ENCODE data around the gene MMEL1.
"Not testable (repeated sequence)": the region's sequence is repeated elsewhere in the genome, so short reads cannot be mapped to it uniquely, and the experiment has no call there.

The MMEL1 gene

GRCh38 chr1:2556277-2556677 lies 76.5 kb downstream of the MMEL1 start, which contains the start of gene TNFRSF14:
Gene TNFRSF14 (plus strand): TSS chr1:2556371. CDS start chr1:2556665, 294 bp downstream.
- Histone ChIP-seq H3K4me3 (ENCODE audit: insufficient read depth, low read depth, low read length) (no peak within 1 kb of the TSS), H3K4me1 (ENCODE audit: control insufficient read depth, insufficient read depth, low read length) (peaks cover 6% of the 10 kb centered on the region), H3K27me3 (ENCODE audit: control insufficient read depth, insufficient read depth, low read length, poor library complexity, severe bottlenecking) (no peaks in the 10 kb centered on the region), H3K27ac (ENCODE audit: insufficient read depth, low read depth, low read length, poor library complexity, severe bottlenecking) (no peak within 1 kb of the TSS), H3K36me3 (ENCODE audit: control insufficient read depth, insufficient read depth, low read length) (no peaks in the 10 kb centered on the region), H3K9me3 (ENCODE audit: control insufficient read depth, low read length) (no peaks in the 10 kb centered on the region)
- WGBS, 2 experiments: 44 to 51% methylated on average over 16 of the region's 16 CpGs

- 85 to 86% methylated on average over 26 of the region's 26 CpGs for WGBS, 2 experiments
- H3K27ac ChIP-seq (ENCODE audit: insufficient read depth, low read depth, low read length, poor library complexity, severe bottlenecking): no peak overlapping the region
- no peaks in the 10 kb centered on the region for H3K36me3 ChIP-seq (ENCODE audit: control insufficient read depth, insufficient read depth, low read length)
- H3K27me3 ChIP-seq (ENCODE audit: control insufficient read depth, insufficient read depth, low read length, poor library complexity, severe bottlenecking): no peaks in the 10 kb centered on the region
- H3K9me3 ChIP-seq (ENCODE audit: control insufficient read depth, low read length): no peaks in the 10 kb centered on the region
- no peak overlapping the region for H3K4me3 ChIP-seq (ENCODE audit: insufficient read depth, low read depth, low read length)
- peaks cover 6% of the 10 kb centered on the region for H3K4me1 ChIP-seq (ENCODE audit: control insufficient read depth, insufficient read depth, low read length)
These were observed 77.1 kb downstream of the MMEL1 start for GRCh38 chr1:2555634-2556276.

- no peak overlapping the region for H3K4me3 ChIP-seq (ENCODE audit: insufficient read depth, low read depth, low read length)
These were observed 78.0 kb downstream of the MMEL1 start for GRCh38 chr1:2554621-2555387.

GRCh38 chr1:2553871-2554620 lies 78.8 kb downstream of the MMEL1 start:
- WGBS, 2 experiments: 93 to 94% methylated on average over 30 of the region's 30 CpGs
- peaks cover 9% of the 10 kb centered on the region for H3K4me1 ChIP-seq (ENCODE audit: control insufficient read depth, insufficient read depth, low read length)
- H3K27ac ChIP-seq (ENCODE audit: insufficient read depth, low read depth, low read length, poor library complexity, severe bottlenecking): no peak overlapping the region
- no peaks in the 10 kb centered on the region for H3K27me3 ChIP-seq (ENCODE audit: control insufficient read depth, insufficient read depth, low read length, poor library complexity, severe bottlenecking)
- no peaks in the 10 kb centered on the region for H3K9me3 ChIP-seq (ENCODE audit: control insufficient read depth, low read length)
- no peaks in the 10 kb centered on the region for H3K36me3 ChIP-seq (ENCODE audit: control insufficient read depth, insufficient read depth, low read length)
- H3K4me3 ChIP-seq (ENCODE audit: insufficient read depth, low read depth, low read length): no peak overlapping the region

More at GRCh38 chr1:2554621-2555387, 78.0 kb downstream of the MMEL1 start:
- 86 to 87% methylated on average over 19 of the region's 19 CpGs for WGBS, 2 experiments
- H3K27me3 ChIP-seq (ENCODE audit: control insufficient read depth, insufficient read depth, low read length, poor library complexity, severe bottlenecking): no peaks in the 10 kb centered on the region
- no peaks in the 10 kb centered on the region for H3K9me3 ChIP-seq (ENCODE audit: control insufficient read depth, low read length)
- no peak overlapping the region for H3K27ac ChIP-seq (ENCODE audit: insufficient read depth, low read depth, low read length, poor library complexity, severe bottlenecking)
- peaks cover 6% of the 10 kb centered on the region for H3K4me1 ChIP-seq (ENCODE audit: control insufficient read depth, insufficient read depth, low read length)
- H3K36me3 ChIP-seq (ENCODE audit: control insufficient read depth, insufficient read depth, low read length): no peaks in the 10 kb centered on the region

- not testable (repeated sequence) for H3K4me3 ChIP-seq (ENCODE audit: insufficient read depth, low read depth, low read length); H3K27me3 ChIP-seq (ENCODE audit: control insufficient read depth, insufficient read depth, low read length, poor library complexity, severe bottlenecking); H3K27ac ChIP-seq (ENCODE audit: insufficient read depth, low read depth, low read length, poor library complexity, severe bottlenecking); H3K9me3 ChIP-seq (ENCODE audit: control insufficient read depth, low read length); H3K36me3 ChIP-seq (ENCODE audit: control insufficient read depth, insufficient read depth, low read length)
- 68 to 74% methylated on average over 7 of the region's 9 CpGs for WGBS, 2 experiments
- peaks cover 18% of the 10 kb centered on the region for H3K4me1 ChIP-seq (ENCODE audit: control insufficient read depth, insufficient read depth, low read length)
These were observed 79.7 kb downstream of the MMEL1 start for GRCh38 chr1:2553076-2553475.

- Histone ChIP-seq H3K9me3 (ENCODE audit: control insufficient read depth, low read length) (no peaks in the 10 kb centered on the region), H3K36me3 (ENCODE audit: control insufficient read depth, insufficient read depth, low read length) (no peaks in the 10 kb centered on the region), H3K4me3 (ENCODE audit: insufficient read depth, low read depth, low read length) (no peak overlapping the region), H3K4me1 (ENCODE audit: control insufficient read depth, insufficient read depth, low read length) (peaks cover 26% of the 10 kb centered on the region), H3K27me3 (ENCODE audit: control insufficient read depth, insufficient read depth, low read length, poor library complexity, severe bottlenecking) (no peaks in the 10 kb centered on the region), H3K27ac (ENCODE audit: insufficient read depth, low read depth, low read length, poor library complexity, severe bottlenecking) (no peak overlapping the region)
- 94% methylated on average over 23 to 26 of the region's 26 CpGs for WGBS, 2 experiments
These were observed 80.6 kb downstream of the MMEL1 start for GRCh38 chr1:2552189-2552588.

- not testable (repeated sequence) for H3K9me3 ChIP-seq (ENCODE audit: control insufficient read depth, low read length); H3K27me3 ChIP-seq (ENCODE audit: control insufficient read depth, insufficient read depth, low read length, poor library complexity, severe bottlenecking); H3K27ac ChIP-seq (ENCODE audit: insufficient read depth, low read depth, low read length, poor library complexity, severe bottlenecking); H3K36me3 ChIP-seq (ENCODE audit: control insufficient read depth, insufficient read depth, low read length); H3K4me3 ChIP-seq (ENCODE audit: insufficient read depth, low read depth, low read length)
- peaks cover 24% of the 10 kb centered on the region for H3K4me1 ChIP-seq (ENCODE audit: control insufficient read depth, insufficient read depth, low read length)
- 92 to 93% methylated on average over 9 of the region's 9 CpGs for WGBS, 2 experiments
These were observed 81.3 kb downstream of the MMEL1 start for GRCh38 chr1:2551544-2551943.

- H3K4me3 ChIP-seq (ENCODE audit: insufficient read depth, low read depth, low read length): not testable (repeated sequence)
- H3K4me1 ChIP-seq (ENCODE audit: control insufficient read depth, insufficient read depth, low read length): peaks cover 25% of the 10 kb centered on the region
These were observed 82.4 kb downstream of the MMEL1 start for GRCh38 chr1:2550309-2550861.

GRCh38 chr1:2549367-2550029 lies 83.3 kb downstream of the MMEL1 start:
- H3K36me3 ChIP-seq (ENCODE audit: control insufficient read depth, insufficient read depth, low read length); H3K27ac ChIP-seq (ENCODE audit: insufficient read depth, low read depth, low read length, poor library complexity, severe bottlenecking); H3K9me3 ChIP-seq (ENCODE audit: control insufficient read depth, low read length); H3K27me3 ChIP-seq (ENCODE audit: control insufficient read depth, insufficient read depth, low read length, poor library complexity, severe bottlenecking); H3K4me3 ChIP-seq (ENCODE audit: insufficient read depth, low read depth, low read length): not testable (repeated sequence)
- H3K4me1 ChIP-seq (ENCODE audit: control insufficient read depth, insufficient read depth, low read length): peaks cover 34% of the 10 kb centered on the region
- WGBS, 2 experiments: 86% methylated on average over 19 to 21 of the region's 28 CpGs

More at GRCh38 chr1:2550309-2550861, 82.4 kb downstream of the MMEL1 start:
- H3K27me3 ChIP-seq (ENCODE audit: control insufficient read depth, insufficient read depth, low read length, poor library complexity, severe bottlenecking); H3K27ac ChIP-seq (ENCODE audit: insufficient read depth, low read depth, low read length, poor library complexity, severe bottlenecking); H3K36me3 ChIP-seq (ENCODE audit: control insufficient read depth, insufficient read depth, low read length); H3K9me3 ChIP-seq (ENCODE audit: control insufficient read depth, low read length): not testable (repeated sequence)
- WGBS, 2 experiments: 80 to 89% methylated on average over 11 of the region's 12 CpGs
